Endodermal cell (in vitro differentiated cells): Measurements from ENCODE around the gene CDH23. TPM values are rescaled to one million over a fixed set of nuclear protein-coding genes. Genes with fewer than 3 reads are reported as not detected.

ENCODE experiments used
- DNase-seq: peaks from one replicate; pipeline ENCODE4 v3.0.0-alpha.2; 2017
- H3K27ac ChIP-seq: 2 replicates; pipeline ENCODE4 v1.5.1; 2013; ENCODE audit warnings: mild to moderate bottlenecking, low read depth, low read length, moderate library complexity
- H3K27me3 ChIP-seq: 2 replicates; pipeline ENCODE4 v1.6.1; 2013; ENCODE audit warnings: mild to moderate bottlenecking, low read length, moderate library complexity; ENCODE audit not compliant: insufficient read depth, control insufficient read depth, poor library complexity, severe bottlenecking
- H3K36me3 ChIP-seq: 2 replicates; pipeline ENCODE4 v1.7.0; 2013; ENCODE audit warnings: mild to moderate bottlenecking, low read length, moderate library complexity; ENCODE audit not compliant: control insufficient read depth, insufficient read depth
- H3K4me1 ChIP-seq: one replicate; pipeline ENCODE4 v1.7.0; 2013; ENCODE audit warnings: low read length; ENCODE audit not compliant: control insufficient read depth, insufficient read depth
- H3K4me3 ChIP-seq: 2 replicates; pipeline ENCODE4 v1.5.1; 2013; ENCODE audit warnings: mild to moderate bottlenecking, low read length, moderate library complexity
- H3K9ac ChIP-seq: 2 replicates; pipeline ENCODE4 v1.6.1; 2013; ENCODE audit warnings: mild to moderate bottlenecking, low read length, moderate library complexity; ENCODE audit not compliant: poor library complexity, severe bottlenecking; ENCODE audit errors: extremely low read depth
- H3K9me3 ChIP-seq: 2 replicates; pipeline ENCODE4 v1.6.1; 2013; ENCODE audit warnings: mild to moderate bottlenecking, low read length, moderate library complexity; ENCODE audit not compliant: control insufficient read depth
- H3K27ac Mint-ChIP-seq: 2 replicates; pipeline ENCODE4 v1.8.0; 2020; ENCODE audit warnings: mixed read lengths
- H3K27me3 Mint-ChIP-seq: 2 replicates; pipeline ENCODE4 v1.8.0; 2021; ENCODE audit warnings: mild to moderate bottlenecking, mixed read lengths; ENCODE audit not compliant: insufficient read depth
- H3K36me3 Mint-ChIP-seq: 2 replicates; pipeline ENCODE4 v1.8.0; 2020; ENCODE audit warnings: low read depth, mixed read lengths
- H3K4me1 Mint-ChIP-seq: 2 replicates; pipeline ENCODE4 v1.8.0; 2020; ENCODE audit warnings: mixed read lengths
- H3K4me3 Mint-ChIP-seq: 2 replicates; pipeline ENCODE4 v1.8.0; 2020; ENCODE audit warnings: mild to moderate bottlenecking, moderate library complexity, mixed read lengths
- H3K9me3 Mint-ChIP-seq: 2 replicates; pipeline ENCODE4 v1.8.0; 2020; ENCODE audit warnings: mild to moderate bottlenecking, mixed read lengths
- WGBS, 2 experiments: methylation state at CpG; one replicate each; pipeline versions ENCODE4 v1.1.5 to v1.1.7; 2013; ENCODE audit warnings: missing lambda C conversion rate in 2 of 2, mixed read lengths in 1 of 2; ENCODE audit not compliant: insufficient coverage in 1 of 2, insufficient read length in 1 of 2; 5-methylcytosine and 5-hydroxymethylcytosine counted together
- total RNA-seq, 2 donors: library from RNA; stranded (reverse); fragmentation: NEBNext Ultra II Directional in 1 of 2; extraction: Animal tissue kit (Norgen Biotek cat#: 25700) in 1 of 2; gene quantifications; 2 replicates in 1 of 2; 3 replicates in 1 of 2; pipeline ENCODE4 v1.2.1, GENCODE V29; 2021
- TF ChIP-seq, protein P1 (sequence below): fragments of 200-600 bp; sonication (generic); conservative IDR thresholded peaks from 2 replicates; pipeline ENCODE4 v1.5.0; 2021; ENCODE audit warnings: antibody characterized with exemption, mild to moderate bottlenecking

CDH23 gene
- total RNA-seq, 2 donors from 2014 or later, result 2.1 to 4.2 TPM

DNA sequence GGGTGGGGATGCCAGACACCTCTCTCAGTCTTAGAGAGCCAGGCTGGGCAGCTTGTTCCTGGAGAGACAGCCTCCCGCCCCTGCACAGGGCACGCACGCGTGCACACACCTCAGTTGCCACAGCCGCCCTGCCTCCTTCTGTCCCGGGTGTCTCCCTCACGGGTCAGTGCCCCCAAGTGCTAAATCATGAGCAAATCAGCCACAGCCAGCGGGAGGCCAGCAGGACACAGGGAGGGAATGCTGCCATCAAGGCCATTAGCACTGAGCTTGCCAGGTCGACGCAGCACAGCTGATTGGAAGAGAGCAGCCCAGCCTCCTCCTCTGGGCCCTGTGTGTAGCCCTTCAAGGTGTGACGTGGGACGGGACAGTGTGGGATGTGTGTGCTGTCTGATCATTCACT, 130.4 kb downstream of the CDH23 start:
- Histone ChIP-seq H3K27ac (no peak overlapping the region), H3K4me1 (peaks cover 6% of the 10 kb centered on the region)
- WGBS, 2 experiments, result 76 to 83% methylated on average over 8 to 12 of the region's 12 CpGs

DNA sequence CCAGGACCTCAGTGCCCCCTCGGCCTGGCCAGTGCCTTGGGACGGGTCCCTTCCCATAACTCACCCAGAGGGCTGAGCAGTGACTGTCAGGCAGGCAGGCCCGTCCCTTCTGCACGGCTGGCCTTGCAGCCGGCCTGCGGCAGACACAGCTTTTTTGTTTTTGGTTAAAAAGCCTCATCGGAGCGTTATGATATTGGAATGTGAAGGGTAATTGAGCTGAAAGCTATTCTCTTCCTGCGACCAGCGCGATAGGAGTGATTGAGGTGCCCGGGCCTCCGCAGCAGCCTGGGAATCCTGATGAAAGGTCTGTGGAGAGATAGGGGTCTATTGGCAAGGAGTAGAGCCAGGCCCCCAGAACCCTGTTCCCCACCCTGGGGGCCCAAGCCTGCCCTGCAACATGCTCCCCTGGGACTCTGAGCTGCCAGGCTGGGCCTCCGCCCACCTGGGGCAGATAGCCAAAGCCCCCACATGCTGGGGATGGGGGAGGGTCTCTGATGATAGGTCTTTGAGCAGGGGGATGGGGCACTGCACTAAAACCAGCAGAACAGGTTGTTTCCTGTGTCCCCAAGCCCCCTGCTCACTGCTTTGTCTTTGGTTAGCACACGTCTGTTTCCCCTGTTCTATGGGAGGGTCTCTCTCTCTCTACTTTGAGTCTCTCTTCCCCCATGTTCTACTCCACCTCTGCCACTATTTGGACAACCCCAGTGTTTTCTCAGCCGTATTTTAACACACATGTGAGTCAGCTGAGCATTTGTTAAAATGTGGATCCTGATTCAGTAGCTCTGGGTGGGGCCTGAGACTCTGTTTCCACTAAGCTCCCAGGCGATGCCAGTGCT, 131.9 kb downstream of the CDH23 start:
- 82 to 89% methylated on average over 10 to 17 of the region's 17 CpGs for WGBS, 2 experiments
- peaks cover 14% of the 10 kb centered on the region for H3K4me1 Mint-ChIP-seq
- Histone ChIP-seq H3K36me3 (no peaks in the 10 kb centered on the region), H3K9me3 (no peaks in the 10 kb centered on the region), H3K9ac (no peak overlapping the region), H3K27me3 (no peaks in the 10 kb centered on the region), H3K4me3 (no peak overlapping the region), H3K4me1 (peaks cover 6% of the 10 kb centered on the region), H3K27ac (peak overlapping the region; percentile 55)
- no peaks in the 10 kb centered on the region for H3K36me3 Mint-ChIP-seq
- no peak overlapping the region for H3K4me3 Mint-ChIP-seq
- no peak for DNase-seq
- no peaks in the 10 kb centered on the region for H3K9me3 Mint-ChIP-seq
- peak overlapping the region; percentile 17 for H3K27ac Mint-ChIP-seq
- TF ChIP-seq, protein P1, sequence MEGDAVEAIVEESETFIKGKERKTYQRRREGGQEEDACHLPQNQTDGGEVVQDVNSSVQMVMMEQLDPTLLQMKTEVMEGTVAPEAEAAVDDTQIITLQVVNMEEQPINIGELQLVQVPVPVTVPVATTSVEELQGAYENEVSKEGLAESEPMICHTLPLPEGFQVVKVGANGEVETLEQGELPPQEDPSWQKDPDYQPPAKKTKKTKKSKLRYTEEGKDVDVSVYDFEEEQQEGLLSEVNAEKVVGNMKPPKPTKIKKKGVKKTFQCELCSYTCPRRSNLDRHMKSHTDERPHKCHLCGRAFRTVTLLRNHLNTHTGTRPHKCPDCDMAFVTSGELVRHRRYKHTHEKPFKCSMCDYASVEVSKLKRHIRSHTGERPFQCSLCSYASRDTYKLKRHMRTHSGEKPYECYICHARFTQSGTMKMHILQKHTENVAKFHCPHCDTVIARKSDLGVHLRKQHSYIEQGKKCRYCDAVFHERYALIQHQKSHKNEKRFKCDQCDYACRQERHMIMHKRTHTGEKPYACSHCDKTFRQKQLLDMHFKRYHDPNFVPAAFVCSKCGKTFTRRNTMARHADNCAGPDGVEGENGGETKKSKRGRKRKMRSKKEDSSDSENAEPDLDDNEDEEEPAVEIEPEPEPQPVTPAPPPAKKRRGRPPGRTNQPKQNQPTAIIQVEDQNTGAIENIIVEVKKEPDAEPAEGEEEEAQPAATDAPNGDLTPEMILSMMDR, result no peak
- H3K27me3 Mint-ChIP-seq, result no peaks in the 10 kb centered on the region

More for the DNA sequence above, 130.4 kb downstream of the CDH23 start:
- Mint-ChIP-seq H3K4me1 (peaks cover 14% of the 10 kb centered on the region), H3K36me3 (no peaks in the 10 kb centered on the region), H3K27me3 (no peaks in the 10 kb centered on the region), H3K27ac (no peak overlapping the region), H3K4me3 (no peak overlapping the region), H3K9me3 (no peaks in the 10 kb centered on the region)
- no peak overlapping the region for H3K4me3 ChIP-seq
- H3K27me3 ChIP-seq, result no peaks in the 10 kb centered on the region
- H3K9ac ChIP-seq, result no peak overlapping the region
- no peaks in the 10 kb centered on the region for H3K36me3 ChIP-seq
- no peak for DNase-seq
- TF ChIP-seq, protein P1, result no peak
- no peaks in the 10 kb centered on the region for H3K9me3 ChIP-seq

- no peaks in the 10 kb centered on the region for H3K27me3 ChIP-seq
- no peak overlapping the region for H3K27ac Mint-ChIP-seq
- no peak overlapping the region for H3K9ac ChIP-seq
- no peaks in the 10 kb centered on the region for H3K36me3 Mint-ChIP-seq
- WGBS, 2 experiments, result 90 to 92% methylated on average over 8 to 11 of the region's 11 CpGs
- no peak for DNase-seq
- H3K9me3 Mint-ChIP-seq, result no peaks in the 10 kb centered on the region
- peaks cover 6% of the 10 kb centered on the region for H3K4me1 ChIP-seq
- H3K4me3 Mint-ChIP-seq, result no peak overlapping the region
- H3K4me3 ChIP-seq, result no peak overlapping the region
- peaks cover 14% of the 10 kb centered on the region for H3K4me1 Mint-ChIP-seq
- no peaks in the 10 kb centered on the region for H3K9me3 ChIP-seq
- no peaks in the 10 kb centered on the region for H3K36me3 ChIP-seq
- TF ChIP-seq, protein P1, result no peak
- no peak overlapping the region for H3K27ac ChIP-seq
- no peaks in the 10 kb centered on the region for H3K27me3 Mint-ChIP-seq
Measured at GRCh38 chr10:71529207-71529827, 132.6 kb downstream of the CDH23 start.
